Mesendoderm (in vitro differentiated cells): ENCODE results near the gene DECR2.

Experiments
- DNase-seq: peaks from one replicate; pipeline ENCODE4 v3.0.0; 2013
- H2AK5ac ChIP-seq: 2 replicates; pipeline ENCODE4 v1.6.1; 2013; ENCODE audit warnings: low read length, inconsistent platforms
- H2BK120ac ChIP-seq: 2 replicates; pipeline ENCODE4 v1.6.1; 2013; ENCODE audit warnings: low read depth, mild to moderate bottlenecking, low read length, moderate library complexity, mixed read lengths
- H2BK15ac ChIP-seq: replicated peaks from 2 replicates; pipeline ENCODE4 v1.6.1; 2013; ENCODE audit warnings: low read depth, mild to moderate bottlenecking, moderate library complexity
- H2BK5ac ChIP-seq: 2 replicates; pipeline ENCODE4 v1.6.1; 2013; ENCODE audit warnings: low read length, inconsistent platforms
- H3K18ac ChIP-seq: 2 replicates; pipeline ENCODE4 v1.6.1; 2013; ENCODE audit warnings: mild to moderate bottlenecking, low read length, mixed read lengths
- H3K23ac ChIP-seq: one replicate; pipeline ENCODE4 v1.6.1; 2013; ENCODE audit warnings: low read length
- H3K27ac ChIP-seq: 2 replicates; pipeline ENCODE4 v1.5.1; 2013; ENCODE audit warnings: low read depth, mild to moderate bottlenecking, inconsistent platforms, low read length, moderate library complexity
- H3K27me3 ChIP-seq: 2 replicates; pipeline ENCODE4 v1.6.1; 2013; ENCODE audit warnings: low read length, control low read depth, mild to moderate bottlenecking, inconsistent platforms; ENCODE audit not compliant: insufficient read depth, poor library complexity
- H3K36me3 ChIP-seq: 2 replicates; pipeline ENCODE4 v1.6.1; 2013; ENCODE audit warnings: low read length, inconsistent platforms; ENCODE audit not compliant: control insufficient read depth, insufficient read depth
- H3K4ac ChIP-seq: one replicate; pipeline ENCODE4 v1.6.1; 2013; ENCODE audit warnings: low read depth, mild to moderate bottlenecking, low read length, moderate library complexity
- H3K4me1 ChIP-seq: 2 replicates; pipeline ENCODE4 v1.6.1; 2013; ENCODE audit warnings: low read depth, low read length, inconsistent platforms; ENCODE audit not compliant: control insufficient read depth
- H3K4me2 ChIP-seq: 2 replicates; pipeline ENCODE4 v1.6.1; 2013; ENCODE audit warnings: low read length
- H3K4me3 ChIP-seq: 2 replicates; pipeline ENCODE4 v1.5.1; 2013; ENCODE audit warnings: mild to moderate bottlenecking, low read length
- H3K56ac ChIP-seq: one replicate; pipeline ENCODE4 v1.6.1; 2013; ENCODE audit warnings: low read length
- H3K79me1 ChIP-seq: 2 replicates; pipeline ENCODE4 v1.6.1; 2013; ENCODE audit warnings: low read length, inconsistent platforms
- H3K79me2 ChIP-seq: 2 replicates; pipeline ENCODE4 v1.6.1; 2013; ENCODE audit warnings: mild to moderate bottlenecking, low read length; ENCODE audit not compliant: control insufficient read depth, insufficient read depth
- H3K9ac ChIP-seq: 2 replicates; pipeline ENCODE4 v1.6.1; 2013; ENCODE audit warnings: low read length, inconsistent platforms
- H4K5ac ChIP-seq: one replicate; pipeline ENCODE4 v1.6.1; 2013; ENCODE audit warnings: low read length
- H4K8ac ChIP-seq: one replicate; pipeline ENCODE4 v1.6.1; 2013; ENCODE audit warnings: low read depth, mild to moderate bottlenecking, control low read depth, low read length, moderate library complexity
- WGBS: extraction: QIAGEN DNeasy Blood & Tissue Kit; methylation state at CpG from one replicate; pipeline ENCODE4 v1.1.7; 2013; ENCODE audit warnings: low lambda C conversion rate, missing lambda C conversion rate; ENCODE audit not compliant: insufficient coverage; ENCODE audit errors: extremely low coverage; 5-methylcytosine and 5-hydroxymethylcytosine counted together

Gene DECR2

DNA sequence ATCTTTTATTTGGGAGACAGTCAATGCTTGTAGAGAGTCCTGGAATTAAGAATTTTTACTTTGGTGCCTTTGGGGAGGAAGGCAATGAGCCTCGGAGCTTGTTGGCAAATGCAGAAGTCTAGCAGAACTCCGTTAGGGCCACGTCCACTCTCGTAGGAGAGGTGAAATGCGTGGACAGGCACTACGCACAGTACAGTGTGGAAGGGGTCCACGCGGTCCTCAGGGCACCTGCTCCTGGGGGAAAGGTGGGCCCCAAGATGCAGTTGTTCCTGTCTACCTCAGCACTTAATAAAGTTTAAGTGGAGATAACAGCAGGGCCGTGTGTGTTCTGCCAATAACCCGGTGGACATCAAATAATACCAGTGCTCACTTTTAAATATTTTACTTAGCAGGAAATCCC lies 25.6 kb downstream of the DECR2 start:
- H3K18ac ChIP-seq = no peak overlapping the region
- peak overlapping the region; percentile 84 for H3K56ac ChIP-seq
- H4K8ac ChIP-seq = no peak overlapping the region
- H3K4me3 ChIP-seq = no peak overlapping the region
- no peaks in the 10 kb centered on the region for H3K4me1 ChIP-seq
- WGBS = no CpG with 5 or more reads among the region's 10 CpGs
- H2BK120ac ChIP-seq = no peak overlapping the region
- peaks cover 25% of the 10 kb centered on the region for H3K79me2 ChIP-seq
- no peaks in the 10 kb centered on the region for H3K36me3 ChIP-seq
- H3K4ac ChIP-seq = no peak overlapping the region
- H2BK15ac ChIP-seq = no peak overlapping the region
- H3K23ac ChIP-seq = no peak overlapping the region
- H3K9ac ChIP-seq = peak overlapping the region; percentile 65
- no peak overlapping the region for H3K27ac ChIP-seq
- peaks cover 16% of the 10 kb centered on the region for H3K79me1 ChIP-seq
- no peak for DNase-seq
- H4K5ac ChIP-seq = no peak overlapping the region
- no peak overlapping the region for H2BK5ac ChIP-seq
- no peak overlapping the region for H2AK5ac ChIP-seq
- peaks cover 7% of the 10 kb centered on the region for H3K27me3 ChIP-seq
- H3K4me2 ChIP-seq = peak overlapping the region; percentile 73

DNA sequence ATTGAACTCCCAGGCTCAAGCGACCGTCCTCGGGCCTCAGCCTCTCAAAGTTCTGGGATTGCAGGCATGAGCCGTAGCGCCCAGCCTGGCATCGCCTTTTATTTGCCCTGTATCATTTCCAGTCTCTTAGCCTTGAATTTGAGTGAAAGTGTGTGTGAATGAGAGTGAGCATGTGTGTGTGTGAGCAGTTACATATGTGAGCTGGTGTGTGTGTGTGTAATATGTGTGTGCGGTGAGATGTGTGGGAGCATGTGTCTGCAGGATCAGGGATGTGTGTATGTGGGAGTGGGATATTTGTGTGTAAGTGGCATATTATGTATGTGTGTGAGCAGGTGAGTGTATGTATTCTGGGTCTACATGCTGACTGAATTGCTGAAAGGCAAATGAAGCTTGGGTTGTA lies 29.2 kb downstream of the DECR2 start:
- Histone ChIP-seq H3K36me3 (no peaks in the 10 kb centered on the region), H2BK5ac (no peak overlapping the region), H3K27me3 (no peaks in the 10 kb centered on the region), H4K8ac (no peak overlapping the region), H3K4ac (no peak overlapping the region), H3K79me1 (peaks cover 16% of the 10 kb centered on the region), H3K4me1 (no peaks in the 10 kb centered on the region), H2BK15ac (no peak overlapping the region), H3K4me3 (no peak overlapping the region), H2AK5ac (no peak overlapping the region), H3K23ac (no peak overlapping the region), H3K27ac (no peak overlapping the region), H3K9ac (no peak overlapping the region), H3K4me2 (no peak overlapping the region), H4K5ac (no peak overlapping the region), H3K18ac (no peak overlapping the region), H3K56ac (no peak overlapping the region), H3K79me2 (peaks cover 25% of the 10 kb centered on the region), H2BK120ac (no peak overlapping the region)
- WGBS = 100% methylated on average over 1 of the region's 7 CpGs
- DNase-seq = no peak

DNA sequence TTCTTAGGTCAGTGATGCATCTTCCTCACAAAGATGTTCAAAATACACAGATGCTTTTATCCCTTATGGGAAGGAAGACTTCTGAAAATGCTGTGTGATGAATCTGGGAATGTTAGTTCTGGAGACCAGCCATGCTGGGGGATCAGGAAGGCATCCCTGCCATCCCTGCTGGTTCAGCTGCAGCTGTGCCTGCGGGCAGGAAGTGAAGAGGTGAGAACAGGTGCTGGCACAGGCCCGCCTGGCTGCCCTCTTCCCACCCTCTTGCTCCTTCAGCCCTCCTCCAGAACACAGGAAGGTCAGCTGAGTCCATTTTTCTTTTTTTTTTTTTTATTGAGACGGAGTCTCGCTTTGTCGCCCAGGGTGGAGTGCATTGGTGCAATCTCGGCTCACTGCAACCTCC lies 38.9 kb downstream of the DECR2 start:
- no CpG with 5 or more reads among the region's 6 CpGs for WGBS
- Histone ChIP-seq H3K79me1 (peaks cover 11% of the 10 kb centered on the region), H2BK120ac (no peak overlapping the region), H2BK15ac (no peak overlapping the region), H3K4me1 (no peaks in the 10 kb centered on the region), H3K36me3 (no peaks in the 10 kb centered on the region), H3K4me2 (no peak overlapping the region), H3K27me3 (no peaks in the 10 kb centered on the region), H3K23ac (no peak overlapping the region), H3K27ac (no peak overlapping the region), H3K56ac (no peak overlapping the region), H3K18ac (no peak overlapping the region), H4K8ac (no peak overlapping the region), H3K9ac (no peak overlapping the region), H3K79me2 (peaks cover 7% of the 10 kb centered on the region), H3K4ac (no peak overlapping the region), H3K4me3 (no peak overlapping the region), H4K5ac (no peak overlapping the region), H2BK5ac (no peak overlapping the region), H2AK5ac (no peak overlapping the region)
- DNase-seq = no peak

DNA sequence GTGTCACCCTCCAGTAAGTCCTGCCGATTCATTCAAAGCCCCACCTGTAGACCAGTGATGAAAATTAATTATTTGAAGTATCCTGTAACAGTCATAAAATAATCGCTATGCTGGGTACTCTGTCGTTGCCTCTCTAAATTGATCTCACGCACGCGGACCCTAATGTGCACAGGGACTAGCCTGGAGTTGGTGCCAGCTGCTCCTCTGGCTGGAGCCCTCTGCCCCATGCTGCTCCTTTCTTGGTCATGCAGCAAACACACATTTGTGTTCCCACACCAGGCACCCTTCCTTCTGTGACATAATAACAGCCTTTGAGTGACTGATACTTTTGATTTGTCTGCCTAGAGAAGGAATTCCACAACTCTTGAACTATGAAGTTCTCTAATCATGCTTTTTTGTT lies 39.8 kb downstream of the DECR2 start:
- Histone ChIP-seq H3K4me3 (no peak overlapping the region), H4K5ac (no peak overlapping the region), H3K23ac (no peak overlapping the region), H2BK5ac (no peak overlapping the region), H3K27ac (no peak overlapping the region), H3K79me1 (peaks cover 16% of the 10 kb centered on the region), H3K56ac (no peak overlapping the region), H3K36me3 (no peaks in the 10 kb centered on the region), H2BK120ac (no peak overlapping the region), H3K9ac (no peak overlapping the region), H2AK5ac (no peak overlapping the region), H3K4me2 (no peak overlapping the region), H4K8ac (no peak overlapping the region), H3K79me2 (peaks cover 9% of the 10 kb centered on the region), H3K18ac (no peak overlapping the region), H3K4me1 (no peaks in the 10 kb centered on the region), H3K4ac (no peak overlapping the region), H3K27me3 (no peaks in the 10 kb centered on the region), H2BK15ac (no peak overlapping the region)
- DNase-seq = no peak
- no CpG with 5 or more reads among the region's 6 CpGs for WGBS

DNA sequence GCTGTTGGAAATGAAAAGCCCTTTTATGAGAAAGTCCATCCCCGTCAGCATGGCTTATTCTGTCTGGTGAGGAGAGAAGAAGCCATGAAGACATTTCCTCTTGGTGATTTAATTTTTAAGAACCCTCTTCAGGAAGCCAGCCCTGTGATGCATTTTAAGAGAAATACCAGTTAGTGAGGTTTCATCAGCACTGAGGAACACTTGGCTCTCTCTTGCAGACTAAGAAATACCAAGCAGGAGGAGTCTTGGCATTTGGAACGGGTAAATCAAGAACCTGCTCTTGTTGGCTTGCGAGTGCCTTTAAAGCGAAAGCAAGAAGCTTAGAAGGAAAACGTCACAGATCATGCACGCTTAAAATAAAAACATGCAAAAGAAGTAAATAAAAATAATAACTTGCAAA lies 41.3 kb downstream of the DECR2 start:
- no peak overlapping the region for H3K4me2 ChIP-seq
- no peak overlapping the region for H2BK120ac ChIP-seq
- H3K9ac ChIP-seq = no peak overlapping the region
- H3K27me3 ChIP-seq = no peaks in the 10 kb centered on the region
- no peak overlapping the region for H4K8ac ChIP-seq
- WGBS = no CpG with 5 or more reads among the region's 6 CpGs
- no peak overlapping the region for H4K5ac ChIP-seq
- no peak for DNase-seq
- H3K4me1 ChIP-seq = no peaks in the 10 kb centered on the region
- H3K79me2 ChIP-seq = peaks cover 9% of the 10 kb centered on the region
- H3K56ac ChIP-seq = no peak overlapping the region
- no peak overlapping the region for H3K18ac ChIP-seq
- H3K4ac ChIP-seq = no peak overlapping the region
- no peak overlapping the region for H3K27ac ChIP-seq
- H3K23ac ChIP-seq = no peak overlapping the region
- no peak overlapping the region for H2BK15ac ChIP-seq
- H2AK5ac ChIP-seq = no peak overlapping the region
- peaks cover 16% of the 10 kb centered on the region for H3K79me1 ChIP-seq
- no peaks in the 10 kb centered on the region for H3K36me3 ChIP-seq
- H3K4me3 ChIP-seq = no peak overlapping the region
- no peak overlapping the region for H2BK5ac ChIP-seq

DNA sequence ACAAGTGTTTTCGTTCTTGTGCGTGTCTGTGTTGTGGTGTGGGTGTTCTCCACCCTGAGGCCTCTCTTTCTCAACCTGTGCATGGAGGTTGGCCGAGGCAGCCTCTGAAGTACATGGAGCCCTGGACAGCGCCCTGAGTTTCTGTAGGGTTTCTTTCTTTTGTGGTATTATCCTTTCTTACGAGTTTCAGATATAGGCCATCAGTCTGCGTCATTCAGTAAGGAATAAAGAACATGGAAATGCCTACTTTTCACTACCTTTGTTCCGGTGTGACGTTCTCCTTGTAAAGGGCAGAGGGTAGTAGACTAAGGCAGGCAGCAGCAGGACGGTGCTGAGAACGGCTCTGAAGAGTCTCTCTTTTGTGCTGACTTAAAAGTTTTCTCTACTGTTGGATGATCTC lies 42.3 kb downstream of the DECR2 start:
- H2BK15ac ChIP-seq = no peak overlapping the region
- no peak overlapping the region for H3K27ac ChIP-seq
- no CpG with 5 or more reads among the region's 10 CpGs for WGBS
- no peak overlapping the region for H4K8ac ChIP-seq
- no peak for DNase-seq
- no peaks in the 10 kb centered on the region for H3K27me3 ChIP-seq
- H3K79me2 ChIP-seq = peaks cover 9% of the 10 kb centered on the region
- no peak overlapping the region for H2BK5ac ChIP-seq
- no peak overlapping the region for H2BK120ac ChIP-seq
- H3K18ac ChIP-seq = no peak overlapping the region
- no peak overlapping the region for H4K5ac ChIP-seq
- H3K4me3 ChIP-seq = no peak overlapping the region
- no peaks in the 10 kb centered on the region for H3K36me3 ChIP-seq
- no peak overlapping the region for H2AK5ac ChIP-seq
- H3K4me1 ChIP-seq = no peaks in the 10 kb centered on the region
- H3K79me1 ChIP-seq = peaks cover 18% of the 10 kb centered on the region
- peak overlapping the region; percentile 15 for H3K56ac ChIP-seq
- H3K23ac ChIP-seq = no peak overlapping the region
- no peak overlapping the region for H3K9ac ChIP-seq
- H3K4me2 ChIP-seq = no peak overlapping the region
- no peak overlapping the region for H3K4ac ChIP-seq
